Stomach (tissue), 4 donors: ENCODE measurements around the gene DLGAP1.

Experiments used
- EP300 ChIP-seq: sonication (generic); formaldehyde crosslinking; IDR thresholded peaks from one replicate; pipeline ENCODE4 v1.6.1; 2017; ENCODE audit warnings: antibody characterized with exemption
- POLR2A ChIP-seq, 4 donors: fragments of 450-650 bp; IDR thresholded peaks; one replicate each; pipeline ENCODE4 v1.6.1; 2016; ENCODE audit warnings: antibody characterized with exemption in 4 of 4, control low read depth in 2 of 4, mild to moderate bottlenecking in 1 of 4, moderate library complexity in 1 of 4
- POLR2AphosphoS5 ChIP-seq, 3 donors: sonication (generic); formaldehyde crosslinking; IDR thresholded peaks; one replicate each; pipeline ENCODE4 v1.6.1; 2016; ENCODE audit warnings: antibody characterized with exemption in 3 of 3
- TF ChIP-seq, protein P1 (sequence below), 7 experiments: fragments of 450-650 bp in 4 of 7; fragments of 200-600 bp in 3 of 7; sonication (generic) in 3 of 7; IDR thresholded peaks; one replicate each; pipeline ENCODE4 v1.5.1; 2016 to 2019; ENCODE audit warnings: antibody characterized with exemption in 7 of 7, control low read depth in 2 of 7, mild to moderate bottlenecking in 1 of 7

DNA sequence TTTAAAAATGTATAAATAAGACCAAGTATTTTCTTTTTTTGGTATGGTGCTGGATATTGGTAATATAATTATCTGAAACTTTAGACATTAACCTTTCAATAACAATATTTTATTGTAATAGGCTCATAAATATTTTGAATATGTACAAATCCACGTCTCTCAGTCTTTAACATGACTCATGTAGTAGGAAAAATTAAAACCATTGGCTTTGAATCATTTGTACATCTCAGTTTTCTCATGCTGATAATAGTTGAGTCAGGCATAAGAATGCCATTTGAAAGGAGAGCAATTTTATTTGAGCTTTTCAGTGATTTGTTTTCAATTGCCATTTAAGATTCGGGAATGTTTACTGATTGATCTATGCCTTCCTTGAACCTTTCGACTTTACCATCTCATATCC lies 640.3 kb downstream of the DLGAP1 start:
- no peak for TF ChIP-seq POLR2AphosphoS5 (IDR thresholded peaks at IDR 0.05)
- TF ChIP-seq, protein P1, sequence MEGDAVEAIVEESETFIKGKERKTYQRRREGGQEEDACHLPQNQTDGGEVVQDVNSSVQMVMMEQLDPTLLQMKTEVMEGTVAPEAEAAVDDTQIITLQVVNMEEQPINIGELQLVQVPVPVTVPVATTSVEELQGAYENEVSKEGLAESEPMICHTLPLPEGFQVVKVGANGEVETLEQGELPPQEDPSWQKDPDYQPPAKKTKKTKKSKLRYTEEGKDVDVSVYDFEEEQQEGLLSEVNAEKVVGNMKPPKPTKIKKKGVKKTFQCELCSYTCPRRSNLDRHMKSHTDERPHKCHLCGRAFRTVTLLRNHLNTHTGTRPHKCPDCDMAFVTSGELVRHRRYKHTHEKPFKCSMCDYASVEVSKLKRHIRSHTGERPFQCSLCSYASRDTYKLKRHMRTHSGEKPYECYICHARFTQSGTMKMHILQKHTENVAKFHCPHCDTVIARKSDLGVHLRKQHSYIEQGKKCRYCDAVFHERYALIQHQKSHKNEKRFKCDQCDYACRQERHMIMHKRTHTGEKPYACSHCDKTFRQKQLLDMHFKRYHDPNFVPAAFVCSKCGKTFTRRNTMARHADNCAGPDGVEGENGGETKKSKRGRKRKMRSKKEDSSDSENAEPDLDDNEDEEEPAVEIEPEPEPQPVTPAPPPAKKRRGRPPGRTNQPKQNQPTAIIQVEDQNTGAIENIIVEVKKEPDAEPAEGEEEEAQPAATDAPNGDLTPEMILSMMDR (IDR thresholded peaks at IDR 0.05), result no peak
- TF ChIP-seq POLR2A (IDR thresholded peaks at IDR 0.05), result no peak
- TF ChIP-seq EP300, result no peak
